Small intestine (tissue), 7 donors: Measurements from ENCODE around the gene C9orf85. TPM values are rescaled to one million over a fixed set of nuclear protein-coding genes. Genes with fewer than 3 reads are reported as not detected.

Experiments used
- DNase-seq, 2 donors: peaks; one replicate each; pipeline versions ENCODE4 v3.0.0 to v3.0.0-alpha.2; 2013
- FAIRE-seq: peaks from 2 replicates; lab custom pipeline; 2012; peaks lifted over from hg19 to GRCh38; lab: Jason Lieb, UNC
- H3K27ac ChIP-seq, 3 donors: one replicate each; pipeline ENCODE4 v1.5.1; 2013; ENCODE audit warnings: low read length in 2 of 3, mild to moderate bottlenecking in 2 of 3, control low read depth in 1 of 3, inconsistent platforms in 1 of 3, low read depth in 1 of 3, moderate library complexity in 1 of 3
- H3K27me3 ChIP-seq, 3 donors: one replicate each; pipeline ENCODE4 v1.6.1; 2013; ENCODE audit warnings: low read length in 3 of 3, inconsistent platforms in 1 of 3; ENCODE audit not compliant: control insufficient read depth in 3 of 3, insufficient read depth in 3 of 3
- H3K36me3 ChIP-seq, 3 donors: one replicate each; pipeline ENCODE4 v1.6.1; 2013; ENCODE audit warnings: low read length in 3 of 3, inconsistent platforms in 1 of 3, low read depth in 1 of 3, mild to moderate bottlenecking in 1 of 3, moderate library complexity in 1 of 3; ENCODE audit not compliant: control insufficient read depth in 3 of 3, insufficient read depth in 2 of 3
- H3K4me1 ChIP-seq, 3 donors: one replicate each; pipeline ENCODE4 v1.6.1; 2013; ENCODE audit warnings: low read length in 2 of 3, inconsistent platforms in 1 of 3, low read depth in 1 of 3, mild to moderate bottlenecking in 1 of 3, moderate library complexity in 1 of 3; ENCODE audit not compliant: control insufficient read depth in 3 of 3, insufficient read depth in 2 of 3
- H3K4me3 ChIP-seq, 3 donors: one replicate each; pipeline ENCODE4 v1.5.1; 2013; ENCODE audit warnings: low read length in 3 of 3, control low read depth in 1 of 3, inconsistent platforms in 1 of 3, low read depth in 1 of 3, mild to moderate bottlenecking in 1 of 3, moderate library complexity in 1 of 3
- H3K9me3 ChIP-seq, 2 donors: one replicate each; pipeline ENCODE4 v1.6.1; 2013; ENCODE audit warnings: low read depth in 1 of 2, low read length in 1 of 2; ENCODE audit not compliant: control insufficient read depth in 2 of 2, insufficient read depth in 1 of 2
- WGBS, 3 donors: extraction: QIAGEN DNeasy Blood & Tissue Kit; methylation state at CpG; one replicate each; pipeline ENCODE4 v1.1.7; 2013; 5-methylcytosine and 5-hydroxymethylcytosine counted together
- polyA plus RNA-seq, 4 donors: library from polyadenylated mRNA; stranded (reverse) in 3 of 4; unstranded in 1 of 4; fragments of 200-250 nt in 3 of 4; fragments of 120-200 nt in 1 of 4; gene quantifications; one replicate each; pipeline versions ENCODE4 v1.2.1 to v1.2.3, GENCODE V29; 2013
- donor health status: healthy with polysubstance abuse.
- donor health status: control.
- donor health status: control.
- donor health status: Bipolar disorder and iron deficiency.
- donor health status: healthy.

Gene C9orf85
- polyA plus RNA-seq, 4 donors = 14.1 to 35.7 (median 19.4) TPM

DNA sequence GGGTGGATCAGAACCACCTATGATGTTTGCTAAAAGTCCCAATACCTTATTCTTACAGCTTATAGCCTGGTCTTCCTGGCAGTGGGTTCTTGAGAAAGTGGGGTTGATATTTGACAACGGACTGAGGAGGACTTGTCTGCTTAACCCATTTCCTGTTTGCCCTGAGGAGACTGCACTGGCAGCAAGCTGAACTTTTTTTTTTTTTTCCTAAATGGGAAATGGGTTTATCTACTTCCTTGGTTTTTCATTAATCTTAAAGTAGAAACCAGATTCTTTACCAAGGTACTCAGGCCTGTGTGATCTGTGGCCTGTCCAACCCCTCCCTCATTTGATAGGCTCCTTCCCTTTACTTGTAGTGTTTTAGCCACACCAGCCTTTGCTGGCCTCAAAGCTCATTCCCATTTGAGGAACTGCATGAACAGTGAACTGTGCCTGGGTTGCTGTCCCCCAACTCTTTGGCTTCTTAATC lies 101.9 kb downstream of the C9orf85 start:
- no peaks in the 10 kb centered on the region for H3K27me3 ChIP-seq
- 0 to 8% (median 7%) methylated on average over 1 of the region's 1 CpG for WGBS, 3 donors
- peak overlapping the region; percentile 37 to 90 (median 49) for H3K27ac ChIP-seq
- H3K9me3 ChIP-seq = peaks cover 0 to 4% of the 10 kb centered on the region in 2 donors
- H3K36me3 ChIP-seq = no peaks in the 10 kb centered on the region
- H3K4me1 ChIP-seq = peaks cover 0 to 24% (median 2%) of the 10 kb centered on the region in 3 donors
- no peak overlapping the region for H3K4me3 ChIP-seq
- DNase-seq (peak; percentile 44 to 57), FAIRE-seq (no peak)

DNA sequence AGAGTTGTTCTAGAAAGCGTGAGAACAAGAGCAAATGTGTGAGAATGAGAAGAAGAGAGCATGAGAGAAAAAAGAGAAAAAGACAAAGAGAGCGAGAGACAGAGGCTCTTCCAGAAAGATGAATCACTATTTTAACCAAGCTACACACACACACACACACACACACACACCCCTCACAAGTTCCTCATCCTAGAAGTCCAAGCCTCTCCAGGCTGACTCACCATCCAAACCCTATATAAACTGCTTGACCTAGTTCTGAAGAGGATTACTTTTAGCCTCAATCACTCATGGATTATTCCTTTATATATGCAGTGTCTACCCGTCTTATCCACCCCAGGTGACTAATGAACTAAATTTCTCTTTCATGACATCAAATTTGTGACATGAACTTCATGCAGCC lies 111.4 kb downstream of the C9orf85 start:
- peak in 1 of 2 donors; percentile 67 for DNase-seq
- 52 to 83% (median 66%) methylated on average over 3 of the region's 3 CpGs for WGBS, 3 donors
- peak overlapping the region in 1 of 3 donors; percentile 38 for H3K27ac ChIP-seq

More for the DNA sequence above, 111.4 kb downstream of the C9orf85 start:
- Histone ChIP-seq H3K4me3 (no peak overlapping the region), H3K9me3 (no peaks in the 10 kb centered on the region), H3K36me3 (no peaks in the 10 kb centered on the region), H3K4me1 (peaks cover 0 to 25% (median 6%) of the 10 kb centered on the region in 3 donors), H3K27me3 (peaks cover 0 to 1% (median 0%) of the 10 kb centered on the region in 3 donors)
- no peak for FAIRE-seq

Other genes starting within 250 kb of the C9orf85 start
- 10 to 100 TPM; 29.5 to 42.6 (median 34.3) TPM for gene CEMIP2, start 143.1 kb upstream of the C9orf85 start, polyA plus RNA-seq
- gene ABHD17B, start 446 bp upstream of the C9orf85 start, polyA plus RNA-seq = 10 to 100 TPM; 12.5 to 28.0 (median 22.4) TPM
- not detected for gene C9orf57, start 149.0 kb downstream of the C9orf85 start, polyA plus RNA-seq
- gene GDA, start 237.8 kb downstream of the C9orf85 start, polyA plus RNA-seq = 100 to 1,000 TPM in 2 of 4 donors, 10 to 100 TPM in 2; 33.1 to 210 (median 124) TPM